Measurements from ENCODE around the gene SLC35A4.
"Not testable (repeated sequence)": the region's sequence is repeated elsewhere in the genome, so short reads cannot be mapped to it uniquely, and the experiment has no call there.

Gene SLC35A4

DNA sequence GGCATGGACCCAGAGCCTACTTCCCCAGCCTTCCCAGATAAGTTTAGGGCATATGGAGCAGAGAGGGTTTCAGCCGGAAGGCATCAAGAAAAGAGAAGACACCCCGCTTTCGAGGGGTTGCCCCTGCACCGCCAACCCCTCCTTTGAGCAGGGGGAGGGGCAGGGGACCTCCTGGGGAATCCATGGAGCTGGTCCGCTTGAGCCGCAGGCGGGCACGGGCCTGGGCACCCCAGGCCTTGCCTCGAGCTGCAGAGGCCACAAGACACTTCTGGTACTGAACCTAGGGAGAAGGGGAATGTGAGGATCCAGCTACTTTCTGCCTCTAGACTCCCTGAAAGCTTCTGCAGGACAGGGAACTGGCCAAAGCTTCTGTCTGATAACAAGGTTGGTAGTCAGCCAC lies 6.1 kb upstream of the SLC35A4 start:
- DNase-seq: no peak

DNA sequence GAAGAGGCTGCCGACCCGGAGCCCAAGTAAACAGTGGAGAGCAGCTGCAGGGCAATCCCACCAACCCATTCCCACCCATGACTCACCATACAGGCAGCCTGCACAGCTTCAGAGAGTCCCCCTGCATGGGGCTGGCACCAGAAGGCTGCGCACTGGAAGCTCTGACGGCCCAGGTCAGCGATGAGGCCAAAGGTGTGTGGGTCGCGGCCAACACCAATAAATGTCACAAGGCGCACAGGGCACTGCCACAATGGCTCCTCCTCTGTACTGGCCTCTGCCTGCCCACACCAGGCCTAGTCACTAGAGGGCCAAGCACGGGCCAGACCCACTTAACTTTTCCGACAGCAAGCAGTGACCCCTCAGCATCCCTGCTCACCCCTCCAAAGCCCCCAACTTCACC lies 4.4 kb upstream of the SLC35A4 start:
- no peak for DNase-seq

DNA sequence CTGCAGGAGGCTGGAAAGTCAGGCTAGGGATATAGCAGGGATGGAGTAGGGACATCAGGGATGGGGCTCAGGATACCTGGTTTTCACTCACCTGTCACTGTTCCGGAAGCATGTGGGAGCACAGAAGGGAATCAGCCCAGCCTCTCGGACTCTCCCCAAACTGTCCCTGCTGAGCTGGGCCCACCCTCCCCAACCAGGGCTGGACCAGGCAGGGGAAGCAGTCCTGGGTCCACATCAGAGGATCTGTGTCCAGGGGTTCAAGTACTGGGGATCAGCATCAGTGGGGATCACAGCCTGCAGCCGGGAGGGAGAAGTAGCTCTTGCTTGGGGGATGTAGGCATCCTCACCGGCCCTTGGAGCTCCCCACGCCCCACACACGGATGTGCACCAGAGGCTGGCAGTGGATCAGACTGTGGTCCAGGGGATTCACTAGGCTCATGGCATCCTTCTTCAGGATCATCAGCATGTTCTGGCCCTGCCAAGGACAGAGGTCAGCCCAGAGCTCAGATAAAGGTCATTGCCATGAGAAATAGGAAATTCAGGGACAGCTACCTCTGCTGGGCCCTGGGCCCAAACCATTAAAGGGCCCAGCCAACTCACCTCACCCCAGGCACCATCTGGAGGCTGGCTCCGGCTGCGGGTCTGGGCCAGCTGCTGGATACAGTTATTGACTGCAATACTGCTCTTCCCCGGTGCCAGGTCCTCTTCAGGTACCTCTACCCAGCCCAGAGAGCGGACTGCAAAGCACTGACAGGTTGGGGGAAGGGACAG lies 2.7 kb upstream of the SLC35A4 start:
- no peak for DNase-seq

DNA sequence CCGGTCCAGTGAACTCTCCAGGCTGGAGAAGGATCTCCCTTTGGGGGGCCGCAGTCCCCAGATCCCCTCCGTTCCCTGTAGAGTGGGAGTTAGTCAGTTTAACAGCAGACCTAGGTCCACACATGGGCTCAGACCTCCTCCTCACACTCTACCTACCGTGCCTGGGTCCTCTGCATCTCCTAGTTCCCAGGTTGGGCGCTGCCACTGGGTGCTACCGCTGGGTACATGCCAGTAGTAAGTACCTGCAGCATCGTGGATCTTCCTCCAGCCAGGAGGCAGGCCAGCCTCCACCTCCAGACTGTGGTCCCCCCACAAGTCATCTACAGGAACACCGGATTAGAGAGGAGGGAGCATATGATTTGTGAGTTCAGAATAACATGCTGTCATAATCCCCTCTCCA lies 1.0 kb upstream of the SLC35A4 start:
- DNase-seq: no peak

DNA sequence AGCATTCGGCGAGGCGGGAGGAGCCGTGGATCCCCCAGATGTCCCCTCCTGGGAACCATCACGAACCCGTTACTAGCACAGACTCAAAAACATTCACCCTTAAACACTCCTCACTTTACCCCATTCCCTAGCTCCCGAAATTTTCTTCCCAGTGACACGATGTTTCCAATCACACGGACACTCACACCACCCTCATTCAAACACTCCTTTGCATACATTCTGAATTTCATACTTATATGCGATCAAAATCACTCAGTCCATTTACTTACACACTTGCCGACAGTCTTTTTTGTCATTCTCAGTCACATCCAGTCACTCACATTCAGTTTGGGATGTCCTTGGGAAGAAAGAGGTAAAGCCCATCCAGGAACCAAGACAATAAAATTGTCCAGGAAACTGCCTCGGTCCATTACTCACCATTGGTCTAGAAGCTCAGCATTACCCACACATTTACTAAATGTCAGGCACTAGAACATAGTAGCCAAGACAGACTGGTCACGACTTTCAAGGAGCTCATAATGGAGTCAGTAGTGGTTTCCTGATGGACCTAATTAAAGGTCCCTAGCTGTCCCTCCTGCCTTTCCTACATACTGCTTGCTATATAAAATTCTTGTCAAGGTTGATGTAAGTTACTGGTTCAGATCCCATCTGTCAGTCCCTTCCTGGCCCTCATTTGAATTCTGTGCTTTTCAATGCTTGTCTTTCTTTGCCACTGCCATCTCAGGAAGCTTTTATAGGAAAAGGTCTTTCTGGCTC lies 574 bp downstream of the SLC35A4 start:
- no peak for DNase-seq

DNA sequence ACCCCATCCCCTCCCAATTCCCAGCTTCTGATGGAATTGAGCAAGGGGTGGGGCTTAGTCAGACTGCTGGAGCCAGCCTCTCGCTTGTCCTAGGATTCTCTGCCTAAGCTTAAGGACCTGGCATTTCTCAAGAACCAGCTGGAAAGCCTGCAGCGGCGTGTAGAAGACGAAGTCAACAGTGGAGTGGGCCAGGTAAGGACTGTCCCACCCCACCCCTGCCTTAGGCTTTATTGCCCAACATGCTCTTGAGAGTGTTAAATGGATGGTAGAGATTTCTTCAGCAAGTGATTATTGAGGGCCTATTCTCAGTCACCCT lies 1.1 kb downstream of the SLC35A4 start:
- no peak for DNase-seq

DNA sequence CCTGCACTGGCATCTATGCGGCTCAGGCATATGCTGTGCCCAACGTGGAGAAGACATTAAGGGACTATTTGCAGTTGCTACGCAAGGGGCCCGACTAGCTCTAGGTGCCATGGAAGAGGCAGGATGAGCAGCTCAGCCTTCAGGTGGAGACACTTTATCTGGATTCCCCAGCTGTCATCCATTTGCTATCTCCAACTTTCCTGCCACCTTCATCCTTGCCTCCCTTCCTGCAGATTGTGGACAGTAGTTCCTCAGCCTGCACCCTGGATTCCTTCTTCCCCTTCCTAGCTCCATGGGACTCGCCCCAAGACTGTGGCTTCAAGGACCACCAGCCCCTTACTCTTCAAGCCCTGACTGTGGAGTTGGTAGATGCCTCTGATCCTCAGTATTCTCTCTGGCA lies 2.0 kb downstream of the SLC35A4 start:
- no peak for DNase-seq

DNA sequence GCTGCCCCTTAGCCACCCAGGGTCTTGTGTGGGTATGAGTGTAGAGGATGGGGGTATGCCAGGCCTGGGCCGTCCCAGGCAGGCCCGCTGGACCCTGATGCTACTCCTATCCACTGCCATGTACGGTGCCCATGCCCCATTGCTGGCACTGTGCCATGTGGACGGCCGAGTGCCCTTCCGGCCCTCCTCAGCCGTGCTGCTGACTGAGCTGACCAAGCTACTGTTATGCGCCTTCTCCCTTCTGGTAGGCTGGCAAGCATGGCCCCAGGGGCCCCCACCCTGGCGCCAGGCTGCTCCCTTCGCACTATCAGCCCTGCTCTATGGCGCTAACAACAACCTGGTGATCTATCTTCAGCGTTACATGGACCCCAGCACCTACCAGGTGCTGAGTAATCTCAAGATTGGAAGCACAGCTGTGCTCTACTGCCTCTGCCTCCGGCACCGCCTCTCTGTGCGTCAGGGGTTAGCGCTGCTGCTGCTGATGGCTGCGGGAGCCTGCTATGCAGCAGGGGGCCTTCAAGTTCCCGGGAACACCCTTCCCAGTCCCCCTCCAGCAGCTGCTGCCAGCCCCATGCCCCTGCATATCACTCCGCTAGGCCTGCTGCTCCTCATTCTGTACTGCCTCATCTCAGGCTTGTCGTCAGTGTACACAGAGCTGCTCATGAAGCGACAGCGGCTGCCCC lies 2.6 kb downstream of the SLC35A4 start:
- DNase-seq: no peak

DNA sequence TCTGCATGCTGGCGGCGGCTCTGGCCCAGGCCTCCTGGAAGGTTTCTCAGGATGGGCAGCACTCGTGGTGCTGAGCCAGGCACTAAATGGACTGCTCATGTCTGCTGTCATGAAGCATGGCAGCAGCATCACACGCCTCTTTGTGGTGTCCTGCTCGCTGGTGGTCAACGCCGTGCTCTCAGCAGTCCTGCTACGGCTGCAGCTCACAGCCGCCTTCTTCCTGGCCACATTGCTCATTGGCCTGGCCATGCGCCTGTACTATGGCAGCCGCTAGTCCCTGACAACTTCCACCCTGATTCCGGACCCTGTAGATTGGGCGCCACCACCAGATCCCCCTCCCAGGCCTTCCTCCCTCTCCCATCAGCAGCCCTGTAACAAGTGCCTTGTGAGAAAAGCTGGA lies 3.2 kb downstream of the SLC35A4 start:
- DNase-seq: no peak

DNA sequence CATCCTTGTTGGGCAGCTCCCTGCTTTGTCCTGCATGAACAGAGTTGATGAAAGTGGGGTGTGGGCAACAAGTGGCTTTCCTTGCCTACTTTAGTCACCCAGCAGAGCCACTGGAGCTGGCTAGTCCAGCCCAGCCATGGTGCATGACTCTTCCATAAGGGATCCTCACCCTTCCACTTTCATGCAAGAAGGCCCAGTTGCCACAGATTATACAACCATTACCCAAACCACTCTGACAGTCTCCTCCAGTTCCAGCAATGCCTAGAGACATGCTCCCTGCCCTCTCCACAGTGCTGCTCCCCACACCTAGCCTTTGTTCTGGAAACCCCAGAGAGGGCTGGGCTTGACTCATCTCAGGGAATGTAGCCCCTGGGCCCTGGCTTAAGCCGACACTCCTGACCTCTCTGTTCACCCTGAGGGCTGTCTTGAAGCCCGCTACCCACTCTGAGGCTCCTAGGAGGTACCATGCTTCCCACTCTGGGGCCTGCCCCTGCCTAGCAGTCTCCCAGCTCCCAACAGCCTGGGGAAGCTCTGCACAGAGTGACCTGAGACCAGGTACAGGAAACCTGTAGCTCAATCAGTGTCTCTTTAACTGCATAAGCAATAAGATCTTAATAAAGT lies 3.9 kb downstream of the SLC35A4 start:
- no peak for DNase-seq

DNA sequence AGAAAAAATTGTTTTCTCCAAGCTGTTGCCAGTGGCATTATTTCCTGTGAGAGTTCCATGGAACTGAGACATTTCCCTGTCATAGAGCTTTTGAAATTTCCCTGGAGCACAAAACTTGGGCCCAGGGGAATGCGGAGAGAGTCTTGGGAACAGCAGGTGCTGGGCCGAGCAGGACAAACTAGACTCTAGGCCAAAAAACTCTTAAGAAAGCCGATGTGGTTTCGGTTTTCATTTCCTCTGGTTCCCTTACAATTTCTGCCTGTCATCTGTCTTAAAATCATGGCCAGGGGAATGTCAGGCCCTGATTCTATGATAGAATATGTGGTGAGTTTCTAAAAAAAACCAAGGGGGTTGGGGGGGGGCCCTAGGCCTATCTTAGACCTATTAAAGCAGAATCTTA lies 4.6 kb downstream of the SLC35A4 start:
- DNase-seq: no peak

DNA sequence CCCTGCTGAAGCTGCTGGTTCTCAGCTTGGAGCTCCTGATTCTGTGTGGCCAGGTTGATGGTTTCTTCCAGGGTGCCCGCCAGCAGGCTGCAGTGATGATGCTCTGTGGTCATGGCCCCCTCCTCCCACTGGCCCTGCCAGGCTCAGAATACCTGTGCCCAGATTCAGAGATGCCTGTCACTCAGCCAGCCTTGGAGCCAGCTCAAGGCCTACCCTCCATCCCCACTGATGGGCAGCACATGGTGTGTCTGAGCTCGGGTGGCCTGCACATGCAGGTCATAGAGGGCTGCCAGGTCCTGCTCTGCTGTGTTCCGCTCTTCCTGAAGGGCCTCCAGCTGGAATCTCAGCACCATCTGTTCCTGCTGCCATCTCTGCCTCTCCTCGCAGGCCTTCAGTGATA lies 5.4 kb downstream of the SLC35A4 start:
- no peak for DNase-seq

DNA sequence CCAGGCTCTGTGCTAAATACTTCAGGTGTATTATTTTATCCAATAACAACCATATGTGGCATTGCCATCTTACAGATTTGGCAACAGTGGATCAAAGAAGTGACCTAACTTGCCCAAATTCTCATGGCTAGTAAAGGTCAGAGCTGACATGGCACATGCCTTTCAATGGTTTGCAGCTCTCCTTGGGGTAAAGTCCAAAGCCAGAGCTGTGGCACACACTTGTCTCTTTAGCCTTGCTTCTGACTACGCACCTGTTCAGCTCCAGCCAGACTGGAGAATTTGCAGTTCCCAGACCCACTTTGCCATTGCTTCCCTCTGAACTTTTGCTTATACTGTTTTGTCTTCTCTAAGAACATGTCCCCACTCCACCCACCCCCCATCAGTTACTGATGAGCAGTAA lies 5.9 kb downstream of the SLC35A4 start:
- DNase-seq: no peak

DNA sequence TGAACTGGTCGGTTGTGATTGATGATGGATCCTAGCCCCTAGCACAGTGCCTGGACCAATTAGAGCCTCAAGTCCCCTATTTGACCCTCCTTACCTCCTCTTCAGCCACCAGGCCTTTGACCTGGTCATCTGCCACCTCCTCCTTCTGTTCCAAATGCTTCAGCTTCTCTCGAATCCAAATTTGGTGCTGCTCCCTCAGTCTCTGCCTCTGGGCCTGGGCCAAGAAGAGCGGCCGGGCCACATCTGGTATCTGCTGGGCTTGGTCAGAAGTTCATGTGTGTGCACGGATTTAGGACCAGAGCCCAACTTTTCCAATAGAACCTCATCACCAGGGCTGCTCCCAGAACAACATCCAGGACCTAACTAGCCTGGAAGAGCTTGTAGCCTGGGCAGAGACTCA lies 6.5 kb downstream of the SLC35A4 start:
- no peak for DNase-seq

DNA sequence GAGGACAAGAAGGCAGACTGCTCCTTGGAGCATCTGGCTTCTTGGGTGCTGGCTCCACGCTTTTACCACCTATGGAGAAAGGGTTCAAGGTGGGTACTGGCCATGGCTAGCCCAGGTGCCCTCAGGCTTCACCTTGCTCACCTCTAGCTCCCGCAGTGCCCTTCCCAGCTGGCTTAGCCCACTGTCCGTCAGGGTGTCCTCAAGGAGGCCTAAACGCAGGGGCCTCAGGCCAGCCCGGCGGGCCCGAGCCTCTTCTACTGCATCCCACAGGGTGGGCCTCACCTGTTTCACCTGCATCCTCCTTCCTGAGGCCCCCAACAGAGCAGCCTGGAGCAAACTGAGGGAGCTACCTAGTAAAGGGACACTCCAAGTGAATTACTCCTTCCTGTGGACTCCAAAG lies 9.1 kb downstream of the SLC35A4 start:
- no peak for DNase-seq

DNA sequence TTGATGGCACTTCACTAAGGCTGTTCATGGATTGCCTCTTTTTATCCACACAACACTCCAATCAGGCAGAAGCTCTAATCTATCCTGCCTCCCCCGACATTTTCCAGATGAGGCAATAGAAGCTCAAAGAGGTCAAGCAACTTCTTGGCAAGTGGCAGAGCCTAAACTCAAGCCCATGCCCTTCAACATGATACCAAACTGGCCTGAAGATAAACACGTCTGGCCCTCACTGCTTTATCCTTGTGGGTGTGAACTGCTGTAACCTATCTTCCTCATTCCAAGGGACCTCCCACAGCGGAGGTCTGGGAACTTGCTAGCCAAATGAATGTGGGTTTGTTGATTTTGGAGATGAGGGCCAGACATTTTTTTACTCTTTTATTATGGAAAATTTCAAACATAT lies 9.5 kb downstream of the SLC35A4 start:
- no peak for DNase-seq

DNA sequence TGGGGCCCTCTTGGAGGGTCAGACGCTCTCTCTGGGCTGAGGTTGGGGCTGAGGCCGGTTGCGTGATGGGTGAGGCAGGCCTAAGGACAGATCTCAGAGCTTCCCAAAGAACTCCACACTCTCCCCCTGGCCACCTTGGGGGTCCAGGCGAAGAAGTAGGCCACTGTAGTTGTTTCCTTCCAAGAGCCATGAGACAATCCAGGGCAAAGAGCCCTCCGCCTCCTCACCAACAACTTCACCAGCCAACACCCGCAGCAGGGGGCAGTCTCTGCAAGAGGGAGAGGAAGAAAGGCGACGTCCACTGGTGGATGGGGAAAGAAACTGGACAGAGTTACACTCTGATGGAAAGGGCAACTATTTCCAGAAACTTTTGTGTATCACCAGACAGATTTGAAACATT lies 10.7 kb downstream of the SLC35A4 start:
- no peak for DNase-seq

DNA sequence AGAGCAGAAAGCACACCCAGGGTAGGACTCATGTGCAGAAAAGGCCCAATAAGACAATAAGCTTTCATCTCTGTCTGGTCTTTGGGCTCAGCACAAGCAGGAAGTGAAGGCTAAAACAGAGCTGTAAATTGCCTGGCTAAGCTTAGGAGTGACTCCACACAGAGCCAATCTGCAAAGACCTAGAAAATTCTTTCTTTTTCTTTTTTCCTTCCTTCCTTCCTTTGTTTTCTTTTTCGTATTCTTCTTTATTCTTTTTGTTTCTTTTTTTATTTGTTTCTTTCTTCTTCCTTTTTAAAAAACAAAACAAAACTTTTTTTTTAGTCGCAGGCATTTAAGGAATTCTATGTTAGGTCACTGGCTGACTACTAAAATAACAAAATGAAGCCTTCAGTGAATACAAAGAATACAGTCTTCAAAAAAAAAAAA lies 12.2 kb downstream of the SLC35A4 start:
- no peak for DNase-seq

DNA sequence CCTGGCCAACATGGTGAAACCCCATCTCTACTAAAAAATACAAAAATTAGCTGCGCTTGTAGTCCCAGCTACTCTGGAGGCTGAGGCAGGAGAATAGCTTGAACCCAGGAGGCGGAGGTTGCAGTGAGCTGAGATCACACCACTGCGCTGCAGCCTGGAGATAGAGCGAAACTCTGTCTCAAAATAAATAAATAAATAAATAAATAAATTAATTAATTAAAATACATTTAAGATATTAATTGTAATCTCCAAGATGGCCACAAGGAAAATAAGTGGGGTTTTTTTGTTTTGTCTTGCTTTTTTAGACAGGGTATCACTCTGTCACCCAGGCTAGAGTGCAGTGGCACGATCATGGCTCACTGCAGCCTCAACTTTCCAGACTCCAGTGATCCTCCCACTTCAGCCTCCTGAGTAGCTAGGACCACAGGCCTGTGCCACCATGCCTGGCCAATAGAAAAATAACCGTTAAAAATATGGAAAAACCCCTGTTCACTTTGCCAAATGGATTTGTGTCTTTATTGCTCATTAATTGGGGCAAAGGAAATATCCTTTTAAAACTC lies 14.6 kb downstream of the SLC35A4 start:
- not testable (repeated sequence) for DNase-seq

DNA sequence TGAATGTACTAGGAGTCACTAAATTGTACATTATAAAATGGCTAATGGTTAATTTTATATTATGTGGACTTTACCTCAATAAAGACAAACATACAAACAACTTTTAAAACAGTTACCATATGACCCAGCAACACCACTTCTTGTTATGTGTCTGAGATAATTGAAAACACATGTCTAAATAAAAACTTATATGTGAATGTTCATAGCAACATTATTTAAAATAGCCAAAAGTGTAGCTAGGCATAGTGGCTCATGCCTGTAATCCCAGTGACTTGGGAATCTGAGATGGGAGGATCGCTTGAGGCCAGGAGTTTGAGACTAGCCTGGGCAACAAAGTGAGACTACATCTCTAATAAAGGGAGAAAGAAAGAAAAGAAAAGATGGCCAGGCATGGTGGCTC lies 22.9 kb downstream of the SLC35A4 start:
- no peak for DNase-seq

DNA sequence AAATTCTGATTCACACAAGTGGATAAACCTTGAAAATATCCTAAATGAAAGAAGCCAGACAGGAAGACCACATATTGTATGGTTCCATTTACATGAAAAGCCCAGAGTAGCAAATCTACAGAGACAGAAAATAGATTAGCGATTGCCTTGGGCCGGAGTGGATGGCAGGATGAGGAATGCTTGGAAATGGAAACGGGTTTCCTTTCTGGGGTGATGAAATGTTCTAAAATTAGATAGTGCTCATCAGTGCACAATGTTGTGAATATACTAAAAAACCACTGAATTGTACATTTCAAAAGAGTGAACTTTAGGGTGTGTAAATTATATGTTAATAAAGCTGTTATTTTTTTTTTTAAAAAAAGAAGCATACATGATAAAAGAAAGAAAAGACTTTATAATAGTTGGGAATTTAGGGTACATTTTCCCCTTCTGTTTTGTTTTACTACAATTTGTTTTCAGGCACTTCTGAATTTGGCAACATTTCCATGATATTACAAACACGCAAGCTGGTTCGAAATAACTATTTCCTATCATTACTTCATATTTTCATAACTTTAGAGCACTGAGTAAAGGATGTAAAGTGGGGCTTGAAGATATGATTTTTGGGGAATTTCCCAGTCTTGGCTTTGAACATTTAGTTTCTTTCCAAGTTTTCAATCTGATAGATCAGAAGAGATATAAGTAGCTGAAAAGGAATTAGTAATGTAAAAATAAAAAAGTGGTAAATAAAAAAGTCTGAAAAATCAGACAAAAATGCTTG lies 23.9 kb downstream of the SLC35A4 start:
- DNase-seq: no peak

DNA sequence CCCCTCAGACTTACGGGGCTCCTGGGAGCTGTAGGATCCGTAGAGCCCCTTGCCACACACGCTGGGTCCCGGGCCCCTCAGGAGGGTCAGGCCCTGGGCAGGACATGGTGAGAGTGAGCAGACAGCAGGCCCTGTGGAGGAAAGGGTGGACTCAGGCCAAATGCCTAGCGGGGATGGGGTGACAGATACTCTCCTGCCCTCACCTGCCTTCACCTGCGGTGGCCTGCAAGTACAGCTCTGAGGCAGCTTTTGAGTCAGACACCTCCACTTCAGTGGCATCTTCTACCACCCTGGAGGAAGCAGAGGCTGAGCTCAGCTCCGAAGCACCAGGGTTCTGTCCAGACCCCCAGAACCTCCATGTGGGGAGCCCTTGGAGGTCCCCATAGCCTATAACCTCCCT lies 26.2 kb downstream of the SLC35A4 start:
- no peak for DNase-seq

Measured in NCI-H1105 treated with DMSO at 0.1 percent for 48 hours (cell line).